Renal pelvis (tissue), 4 donors: ENCODE results near the gene UBAP1L. TPM values are rescaled to one million over a fixed set of nuclear protein-coding genes. Genes with fewer than 3 reads are reported as not detected.
A peak's percentile ranks its signal among the peaks of the same experiment; 100 is the strongest.
"Not testable (repeated sequence)": the region's sequence is repeated elsewhere in the genome, so short reads cannot be mapped to it uniquely, and the experiment has no call there.

Experiments
- DNase-seq: peaks from one replicate; pipeline ENCODE4 v3.0.0-alpha.2; 2013
- polyA plus RNA-seq, 3 donors: library from polyadenylated mRNA; unstranded; fragments of 120-200 nt; gene quantifications; one replicate each; pipeline ENCODE4 v1.2.1, GENCODE V29; 2013; ENCODE audit not compliant: insufficient read length in 3 of 3

The UBAP1L gene
- polyA plus RNA-seq, 3 donors, result 4.3 to 9.8 (median 8.7) TPM

DNA sequence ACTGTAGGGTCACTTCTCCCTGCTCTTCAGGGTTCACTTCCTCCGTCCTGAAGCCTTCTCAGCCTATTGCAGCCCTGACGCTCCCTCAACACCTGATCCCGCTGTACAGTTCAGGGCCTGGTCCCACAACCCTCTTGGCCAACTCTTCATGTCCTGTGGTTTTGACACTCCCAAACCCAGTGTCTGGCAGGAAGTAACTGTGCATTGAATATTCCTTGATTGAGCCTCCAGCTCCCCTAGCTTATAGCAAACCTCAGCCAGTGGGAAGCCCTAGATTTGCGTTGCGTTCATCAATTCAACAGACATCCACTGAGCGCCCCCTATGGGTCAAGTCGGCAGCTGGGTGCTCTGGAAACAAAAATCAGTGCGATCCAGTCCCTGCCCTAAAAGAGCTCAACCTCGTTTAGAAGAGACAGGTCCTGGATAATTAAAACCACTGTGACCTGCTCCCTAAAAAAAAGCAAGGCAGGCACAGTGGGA is 13.5 kb downstream of the UBAP1L start:
- peak; percentile 86 for DNase-seq

DNA sequence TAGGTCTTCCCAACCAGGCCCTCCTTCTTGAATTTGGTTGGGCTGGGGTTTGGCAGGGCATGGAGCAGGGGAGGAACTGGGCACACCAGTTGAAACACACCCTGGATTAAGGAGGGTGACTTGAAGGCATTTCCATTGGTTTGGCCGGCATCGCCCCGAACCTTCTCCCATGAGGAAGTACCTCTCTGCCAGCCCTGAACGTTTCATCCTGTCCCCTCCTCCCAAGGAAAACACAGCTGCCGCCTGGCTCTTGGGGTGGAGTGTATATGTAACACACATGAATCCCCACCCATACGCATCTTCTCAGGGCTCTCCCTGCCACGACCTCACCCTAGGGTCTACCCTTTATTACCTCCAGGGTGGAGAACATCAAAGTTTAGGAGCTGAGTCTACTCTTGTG is 14.6 kb downstream of the UBAP1L start:
- no peak for DNase-seq

DNA sequence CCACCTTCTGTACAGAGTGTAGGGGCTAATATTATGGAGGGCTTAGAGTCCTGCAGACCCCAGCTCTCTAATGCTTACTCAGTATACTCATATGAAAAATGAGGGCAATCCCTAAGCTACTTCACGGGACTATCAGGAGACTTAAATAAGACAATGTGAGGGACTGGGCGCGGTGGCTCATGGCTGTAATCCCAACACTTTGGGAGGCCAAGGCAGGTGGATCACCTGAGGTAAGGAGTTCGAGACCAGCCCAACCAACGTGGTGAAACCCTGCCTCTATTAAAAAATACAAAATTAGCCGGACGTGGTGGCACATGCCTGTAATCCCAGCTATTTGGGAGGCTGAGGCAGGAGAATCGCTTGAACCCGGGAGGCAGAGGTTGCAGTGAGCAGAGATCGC is 15.2 kb downstream of the UBAP1L start:
- not testable (repeated sequence) for DNase-seq

DNA sequence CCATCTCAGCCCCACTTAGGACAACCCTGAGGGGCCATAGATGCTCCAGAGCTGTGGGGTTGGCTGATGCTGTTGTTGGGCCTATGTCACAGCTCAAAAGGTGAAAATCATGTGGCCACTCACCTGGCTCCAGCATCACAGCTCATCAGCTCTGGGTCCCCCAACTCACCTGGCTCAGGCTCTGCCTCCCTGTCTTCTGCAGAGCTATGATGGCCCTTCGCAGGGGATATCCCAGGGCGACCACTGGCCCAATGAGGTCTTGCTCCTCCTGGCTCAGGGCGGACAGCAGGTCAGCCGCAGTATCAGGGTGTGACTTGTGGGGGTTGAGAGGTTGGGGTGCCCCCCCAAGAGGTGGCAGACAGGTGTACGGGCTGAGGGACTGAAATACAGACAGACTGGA is 15.7 kb downstream of the UBAP1L start:
- DNase-seq, result no peak

DNA sequence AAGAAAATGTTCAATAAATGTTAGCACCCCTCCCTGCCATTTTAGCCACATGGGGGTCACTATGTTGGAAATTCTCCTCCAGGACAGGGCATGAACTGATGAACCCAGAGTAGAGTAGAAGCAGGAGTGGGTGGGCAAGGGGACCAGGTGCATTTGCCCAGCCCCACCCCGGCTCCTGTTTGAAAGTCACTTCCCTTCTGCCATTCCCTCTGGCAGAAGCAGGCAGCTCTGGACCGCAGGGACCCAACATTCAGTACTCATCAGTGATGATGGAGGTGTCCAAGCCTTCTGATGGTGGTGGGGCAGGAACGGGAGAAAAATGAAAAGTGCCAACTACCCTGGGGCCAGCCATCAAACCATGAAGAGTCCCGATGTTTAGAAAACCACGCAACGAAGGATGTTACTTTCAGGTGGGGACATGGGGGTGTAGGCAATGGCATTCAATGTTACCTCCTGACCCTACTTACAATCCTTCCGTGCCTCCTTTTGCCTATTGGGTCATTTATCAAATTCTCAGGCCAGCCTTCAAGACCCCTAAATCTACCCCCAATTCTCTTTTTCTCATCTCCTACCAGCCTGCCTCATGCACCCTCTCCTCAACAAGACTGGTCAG is 17.2 kb downstream of the UBAP1L start:
- DNase-seq, result no peak

DNA sequence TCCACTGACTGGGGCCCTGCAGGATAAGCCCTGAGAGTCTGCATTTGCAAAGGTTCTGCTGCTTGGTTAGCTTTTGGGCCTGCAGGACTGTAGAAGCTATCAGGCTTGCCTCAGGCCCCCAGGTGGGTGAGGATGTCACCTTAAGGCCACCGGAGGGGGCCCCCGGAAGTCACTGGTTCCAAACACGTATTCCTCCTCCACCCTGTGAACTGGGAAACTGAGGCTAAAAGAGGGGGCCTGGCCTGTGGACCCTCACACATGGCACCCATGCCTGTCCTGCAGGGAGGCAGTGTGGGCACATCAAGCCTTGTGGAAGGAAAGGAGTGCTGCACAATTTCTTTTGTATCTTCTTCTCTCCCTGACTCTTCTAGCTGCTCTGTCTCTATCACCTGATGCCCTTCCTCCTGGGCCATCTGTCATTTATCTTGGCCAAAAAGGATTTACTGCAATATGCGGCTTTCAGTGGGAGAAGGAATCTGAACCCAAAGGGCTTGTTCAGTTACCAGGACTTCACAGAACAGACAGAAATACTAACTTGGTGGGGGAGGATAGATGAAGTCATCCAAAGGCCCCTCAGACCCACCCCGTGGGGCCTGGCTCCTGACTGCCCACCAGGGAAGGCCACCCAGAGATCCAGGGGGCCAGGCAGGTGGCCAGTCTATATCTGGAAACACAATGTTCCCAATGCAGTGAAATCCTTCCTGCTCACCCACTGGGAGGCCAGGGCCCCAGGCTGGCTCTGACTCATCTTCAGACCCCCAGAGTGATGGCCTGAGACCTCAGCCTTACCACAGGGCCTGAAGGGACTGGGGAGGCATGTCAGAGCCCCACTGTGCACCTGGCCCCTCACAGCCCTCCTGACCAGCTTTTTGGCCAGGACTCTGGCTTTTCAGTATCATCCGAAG is 18.3 kb downstream of the UBAP1L start:
- no peak for DNase-seq

DNA sequence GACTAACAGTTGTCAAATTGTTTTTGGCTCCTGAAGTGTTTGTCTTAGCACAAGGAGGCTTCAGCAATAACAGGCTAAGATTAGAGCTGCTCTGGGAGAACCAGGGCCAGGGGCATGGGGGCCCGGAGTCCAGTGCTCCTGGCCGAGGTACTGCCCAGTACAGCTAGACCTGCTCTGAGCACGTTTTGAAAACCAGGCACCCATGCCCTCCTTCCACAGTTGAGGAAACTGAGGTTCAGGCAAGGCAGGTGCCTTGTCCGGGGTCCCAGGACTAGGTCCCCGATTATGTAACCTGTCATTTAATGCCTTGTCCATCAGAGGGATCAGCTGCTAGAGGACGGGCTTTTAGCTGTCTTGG is 19.3 kb downstream of the UBAP1L start:
- DNase-seq, result no peak

DNA sequence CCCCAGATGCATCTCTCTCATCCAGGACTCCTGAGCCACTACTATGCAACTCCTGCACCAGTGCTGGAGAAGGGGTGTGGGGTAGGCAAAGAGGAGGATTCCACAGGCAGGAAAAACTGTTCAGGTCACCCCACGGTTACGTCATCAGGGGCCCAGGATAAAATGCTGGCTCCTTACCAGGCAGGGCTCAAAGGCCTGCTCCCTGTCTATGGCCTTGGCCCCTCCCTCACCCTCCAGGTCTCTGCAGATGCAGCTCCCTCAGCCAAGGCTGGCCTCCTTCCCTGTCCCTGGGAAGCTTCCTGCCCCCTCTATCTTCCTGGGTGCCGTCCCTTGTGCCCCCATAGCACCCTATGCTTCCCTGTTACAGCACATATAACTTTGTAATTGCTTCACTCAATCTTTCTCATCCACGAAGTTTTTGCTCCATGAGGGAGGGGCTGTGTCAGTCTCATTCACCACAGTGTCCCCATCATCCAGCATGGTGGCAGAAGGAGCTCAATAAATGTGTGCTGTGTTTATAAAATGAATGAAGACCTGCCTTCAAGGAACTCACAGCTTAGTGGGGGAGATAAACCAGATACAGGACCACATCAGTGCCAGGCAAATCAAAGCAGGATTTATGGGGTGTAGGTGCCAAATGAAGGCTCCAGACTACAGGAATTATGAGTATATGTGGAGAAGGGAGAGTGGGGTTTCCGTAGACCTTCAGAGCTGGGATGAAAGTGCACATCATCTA is 19.8 kb downstream of the UBAP1L start:
- no peak for DNase-seq

DNA sequence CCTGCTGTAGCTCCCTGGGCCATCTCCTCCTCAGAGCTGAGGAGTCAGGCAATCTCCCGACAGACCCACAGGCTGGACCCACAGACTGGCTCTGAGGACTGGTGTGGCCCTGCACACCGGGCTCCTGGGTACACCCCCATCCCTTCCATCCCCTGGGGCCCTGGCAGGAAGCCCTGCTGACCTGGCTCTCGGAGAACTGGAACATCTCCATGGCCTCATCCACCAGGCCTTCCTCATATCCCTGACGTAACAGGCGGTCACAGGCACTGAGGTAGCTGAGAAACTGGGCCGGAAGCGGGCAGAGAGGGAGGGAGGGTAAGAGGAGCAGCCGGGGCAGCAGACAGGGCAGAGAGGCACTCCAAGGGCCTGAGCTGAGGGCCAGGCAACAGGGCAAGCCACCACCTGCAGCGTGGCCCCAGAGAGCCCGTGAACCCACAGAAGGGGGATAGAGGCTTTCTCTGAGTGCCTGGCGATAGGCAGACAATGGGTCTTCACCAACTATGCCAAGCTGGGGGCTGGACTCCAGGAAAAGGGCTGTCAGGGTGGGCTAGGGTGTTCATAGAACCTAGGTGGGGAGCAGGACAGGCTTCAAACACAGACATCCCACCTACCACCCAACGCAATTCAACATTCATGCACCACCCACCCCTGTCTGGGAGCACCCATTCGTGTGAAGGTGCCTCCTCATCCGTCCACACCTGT is 20.6 kb downstream of the UBAP1L start:
- DNase-seq, result no peak

DNA sequence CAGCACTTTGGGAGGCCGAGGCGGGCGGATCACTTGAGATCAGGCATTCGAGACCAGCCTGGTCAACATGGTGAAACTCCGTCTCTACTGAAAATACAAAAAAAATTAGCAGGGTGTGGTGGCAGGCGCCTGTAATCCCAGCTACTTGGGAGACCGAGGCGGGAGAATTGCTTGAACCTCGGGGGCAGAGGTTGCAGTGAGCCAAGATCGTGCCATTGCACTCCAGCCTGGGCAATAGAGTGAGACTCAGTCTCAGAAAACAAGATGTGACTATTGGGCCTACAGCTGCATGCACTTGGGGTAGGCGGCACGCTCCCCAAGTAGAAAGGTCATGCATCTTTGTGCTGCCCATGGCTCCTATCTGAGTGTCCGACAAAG is 21.2 kb downstream of the UBAP1L start:
- not testable (repeated sequence) for DNase-seq

DNA sequence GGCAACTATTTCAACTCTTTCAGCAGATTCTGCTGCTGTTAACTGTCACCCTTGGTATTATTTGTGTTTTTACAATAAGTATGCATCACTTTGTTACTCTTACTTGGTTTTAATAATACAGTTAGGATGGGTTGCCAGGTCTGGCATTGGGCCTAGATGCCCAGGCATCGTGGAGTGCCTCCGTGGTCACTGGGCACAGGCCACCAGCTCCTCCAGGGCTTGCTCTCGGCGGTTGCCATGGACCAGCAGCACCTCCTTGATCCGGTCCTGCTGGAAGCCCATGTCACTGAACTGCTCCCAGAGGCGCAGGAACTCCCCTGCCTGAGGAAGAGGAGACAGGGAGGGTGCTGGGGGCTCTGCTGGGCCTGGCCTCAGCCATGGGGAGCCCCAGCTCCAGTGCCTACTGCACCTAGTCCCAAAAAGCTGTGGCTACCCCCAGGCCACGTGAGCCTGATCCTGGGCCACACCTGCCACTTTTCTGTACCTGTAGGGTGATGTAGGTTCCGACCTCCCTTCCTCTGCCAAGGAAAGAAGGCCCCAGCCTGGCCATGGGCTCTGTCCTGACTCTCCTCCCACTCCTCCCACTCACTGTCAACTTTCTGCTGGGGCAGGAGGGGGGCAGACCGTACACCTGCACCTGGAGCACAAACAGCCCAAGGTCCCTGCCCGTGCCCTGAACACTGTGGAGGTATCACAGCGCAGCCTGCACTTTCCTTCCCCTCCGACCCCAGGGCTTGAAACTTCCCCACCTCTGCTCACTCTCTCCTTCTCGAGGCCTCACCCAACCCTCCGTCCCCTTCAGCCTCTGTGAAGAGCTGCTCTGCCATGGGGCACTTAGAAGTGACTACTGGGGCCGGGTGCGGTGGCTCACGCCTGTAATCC is 21.8 kb downstream of the UBAP1L start:
- DNase-seq, result no peak

DNA sequence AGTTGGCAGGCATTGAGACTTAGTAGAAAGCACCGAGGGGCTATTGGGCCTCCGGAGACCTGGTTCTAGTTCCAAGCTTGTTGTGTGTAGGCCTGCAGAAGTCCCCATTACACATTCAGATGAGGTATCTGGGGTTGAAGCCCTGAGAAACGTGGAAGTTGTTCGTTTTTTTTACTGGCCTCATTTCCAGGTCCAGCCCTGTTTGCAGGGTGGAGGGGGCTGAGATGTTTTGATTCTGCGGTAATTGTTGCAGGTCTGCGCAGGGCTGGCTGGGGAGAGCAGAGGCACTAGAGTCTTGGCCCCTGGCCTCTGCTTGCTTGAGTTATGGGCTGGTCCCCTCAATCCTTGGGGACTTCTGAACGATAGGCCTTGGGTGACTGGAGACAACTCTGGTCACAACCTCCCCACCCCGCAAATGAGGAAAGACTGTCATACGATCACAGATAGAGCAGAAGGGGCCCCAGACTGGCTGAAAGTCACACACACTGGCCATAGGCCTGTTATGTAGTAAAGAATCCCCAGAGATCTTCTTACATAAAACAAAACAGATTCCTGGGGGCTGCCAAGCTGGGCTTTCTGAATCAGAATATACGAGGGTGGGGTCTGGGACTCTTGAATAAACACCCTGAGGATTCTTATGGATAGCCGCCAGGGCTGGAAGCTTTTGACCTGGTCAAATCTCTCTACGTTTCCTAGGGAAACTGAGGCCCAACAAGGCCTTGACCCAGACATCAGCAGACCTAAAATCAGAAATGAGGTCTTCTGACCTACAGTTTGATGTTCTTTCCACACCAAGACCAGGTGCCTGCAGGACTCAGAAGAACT is 22.8 kb downstream of the UBAP1L start:
- no peak for DNase-seq

DNA sequence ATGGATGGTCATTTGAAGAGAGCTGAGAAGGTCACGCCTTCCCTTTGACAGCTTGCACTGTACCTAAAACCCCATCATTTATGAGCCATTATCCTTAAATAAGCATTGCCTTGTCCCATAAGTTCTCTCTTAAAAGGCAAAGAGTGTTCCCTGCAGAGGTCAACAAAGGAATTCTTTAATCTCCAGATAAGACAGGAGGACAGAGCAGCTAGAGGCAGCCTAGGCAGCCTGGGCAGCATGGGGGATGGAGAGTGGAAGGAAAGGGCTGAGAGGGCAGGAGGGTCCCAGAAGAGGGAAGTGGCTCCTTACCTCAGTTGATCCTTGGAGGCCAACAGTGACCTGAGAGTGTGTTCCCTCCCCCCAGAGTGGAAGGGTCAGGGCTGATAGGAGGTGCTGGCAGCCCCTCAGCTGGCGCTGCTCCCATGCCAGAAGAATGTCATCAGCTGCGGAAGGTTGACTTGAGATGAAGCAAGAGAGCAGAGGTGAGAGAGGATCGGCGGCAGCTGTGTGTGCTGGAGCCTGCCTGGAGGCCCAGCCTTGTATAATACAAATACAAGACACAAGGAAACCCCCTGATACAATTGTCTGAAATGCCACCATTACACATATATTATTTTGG is 25.7 kb downstream of the UBAP1L start:
- no peak for DNase-seq

DNA sequence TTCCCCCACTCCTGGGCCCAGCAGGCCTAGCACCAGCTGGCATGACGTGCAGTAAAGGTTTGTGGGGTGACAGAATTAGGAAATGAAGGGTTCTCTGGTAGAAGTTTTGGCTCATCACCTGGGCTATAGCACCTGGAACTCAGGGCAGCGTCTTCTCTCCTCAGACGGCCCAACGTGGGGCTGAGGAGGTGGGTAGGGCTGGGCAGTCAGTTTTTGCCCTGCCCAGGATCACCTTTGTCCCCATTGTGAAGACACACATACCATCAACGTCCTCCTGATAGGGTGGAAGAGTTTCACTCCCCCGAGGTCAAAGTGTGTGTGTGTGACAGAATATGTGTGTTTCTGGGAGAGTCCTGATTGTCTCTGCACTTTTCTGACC is 26.4 kb downstream of the UBAP1L start:
- no peak for DNase-seq

DNA sequence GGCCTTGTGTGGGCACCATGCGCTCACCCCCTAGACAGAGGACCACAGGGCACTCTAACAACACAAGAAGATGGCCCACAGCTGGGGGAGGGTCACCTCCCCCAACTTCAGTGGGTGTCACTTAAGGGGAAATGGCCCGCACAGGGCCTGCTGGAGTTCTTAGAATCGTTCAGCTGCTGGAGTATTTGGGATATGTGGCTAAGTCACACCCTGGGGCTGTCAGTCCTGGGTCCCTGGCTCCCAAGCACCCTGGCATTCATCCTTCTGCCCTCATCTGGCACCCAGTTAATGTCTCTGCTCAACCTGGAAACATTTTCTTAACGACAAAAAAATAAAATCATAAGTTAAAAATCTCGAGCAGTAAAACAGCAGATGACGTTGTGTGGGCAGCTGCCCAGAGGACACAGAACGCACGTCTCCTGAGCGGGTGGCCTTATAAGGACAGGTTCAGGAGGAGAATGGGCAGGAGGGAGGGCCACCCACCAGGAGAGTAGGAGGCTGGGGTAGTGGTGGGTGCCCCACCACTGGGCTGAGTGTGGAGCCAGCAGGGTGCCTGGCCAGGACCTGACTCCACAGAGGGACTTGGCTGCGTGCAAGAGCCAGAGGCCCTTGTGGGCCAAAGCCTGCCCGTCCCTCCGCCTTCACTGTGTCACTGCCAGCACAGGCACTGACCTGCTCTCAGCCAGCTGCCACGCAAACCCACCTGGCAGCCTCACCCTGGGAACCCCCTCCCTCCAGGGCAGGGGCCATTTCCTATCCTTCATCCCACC is 26.9 kb downstream of the UBAP1L start:
- no peak for DNase-seq

DNA sequence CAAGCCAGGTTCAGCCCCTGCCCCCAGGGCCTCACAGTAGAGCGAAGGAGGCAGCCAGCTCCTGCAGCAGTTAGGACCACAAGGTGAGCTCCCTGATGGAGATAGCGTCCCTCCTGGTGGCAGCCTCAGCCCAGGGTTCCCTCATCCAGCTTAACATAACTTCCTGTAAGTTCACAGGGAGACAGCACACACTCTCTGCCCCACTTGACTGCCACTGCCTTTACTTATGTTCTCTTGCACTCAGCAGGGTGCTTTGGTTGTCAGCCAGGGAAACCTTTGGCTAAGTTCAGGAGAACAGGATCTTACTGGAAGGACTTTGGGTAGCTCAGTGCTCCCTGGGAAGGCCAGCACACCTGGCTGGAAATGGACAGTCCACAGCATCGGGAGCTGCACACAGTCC is 27.6 kb downstream of the UBAP1L start:
- DNase-seq, result no peak

DNA sequence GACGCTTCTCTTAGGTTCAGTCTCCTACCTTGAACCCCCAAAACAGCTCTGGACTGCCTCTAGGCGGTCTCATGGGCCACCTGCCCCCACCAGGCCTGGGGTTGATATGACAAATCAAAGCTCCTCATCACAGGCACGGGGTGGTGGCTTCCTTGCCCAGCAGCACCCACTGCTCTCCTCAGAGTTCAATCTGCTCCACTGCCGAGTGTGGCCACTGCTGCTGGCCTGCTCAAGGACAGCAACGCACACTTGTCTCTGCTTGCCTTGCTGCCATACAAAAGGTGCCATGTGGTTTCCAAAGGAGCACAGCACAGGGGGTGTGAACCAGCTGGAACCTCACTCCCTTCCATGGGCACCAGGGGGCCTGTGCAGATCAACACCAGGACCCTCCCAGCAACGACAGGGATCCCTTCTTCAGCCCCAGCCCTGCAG is 28.3 kb downstream of the UBAP1L start:
- DNase-seq, result no peak

DNA sequence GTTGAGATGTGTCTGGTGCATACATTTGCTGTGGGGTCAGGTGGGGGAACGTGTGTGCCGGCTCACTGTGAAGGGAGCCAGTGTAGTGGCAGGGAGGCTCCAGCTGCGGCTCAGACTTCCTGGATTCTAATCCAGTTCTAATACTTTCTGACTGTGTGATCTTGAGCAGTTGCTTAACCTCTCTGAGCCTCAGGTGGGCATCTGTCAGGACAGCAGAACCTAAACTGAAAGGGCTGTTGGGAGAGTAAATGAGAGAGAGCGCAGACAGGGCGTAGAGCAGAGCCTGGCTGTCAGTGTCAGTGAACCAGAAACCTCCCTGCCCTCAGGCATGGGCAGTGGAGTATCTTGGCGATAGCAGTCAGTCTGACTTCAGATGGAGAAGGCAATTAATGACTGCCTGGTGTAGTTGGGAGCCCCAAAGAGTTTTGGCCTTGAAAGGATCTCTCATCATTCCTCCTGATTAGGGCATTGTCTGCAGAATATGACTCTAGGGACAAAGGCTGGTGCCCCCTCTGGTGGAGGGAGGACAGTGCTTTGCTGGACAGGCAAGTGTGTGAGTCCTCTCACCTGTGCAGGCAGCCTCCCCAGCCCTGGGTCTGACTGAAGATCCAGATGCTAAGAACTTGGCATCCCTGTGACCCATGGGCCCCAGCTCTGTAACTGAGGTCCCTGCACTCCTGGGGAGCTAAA is 28.9 kb downstream of the UBAP1L start:
- DNase-seq, result no peak
